Bronchial epithelial cell (primary cell): ENCODE measurements around the gene CASK. TPM values are rescaled to one million over a fixed set of nuclear protein-coding genes. Genes with fewer than 3 reads are reported as not detected.

Experiments
- DNase-seq: peaks from one replicate; pipeline ENCODE4 v3.0.0-alpha.2; 2010; ENCODE audit warnings: low read depth
- FAIRE-seq: peaks from 2 replicates; lab custom pipeline; 2011; peaks lifted over from hg19 to GRCh38; lab: Jason Lieb, UNC
- H3K27me3 ChIP-seq: 2 replicates; pipeline ENCODE4 v1.5.1; 2011; ENCODE audit warnings: low read length; ENCODE audit not compliant: control insufficient read depth, insufficient read depth
- H3K36me3 ChIP-seq: 2 replicates; pipeline ENCODE4 v1.5.1; 2011; ENCODE audit warnings: low read length; ENCODE audit not compliant: control insufficient read depth, insufficient read depth
- H3K4me3 ChIP-seq: 2 replicates; pipeline ENCODE4 v1.5.1; 2011; ENCODE audit warnings: mild to moderate bottlenecking, low read depth, low read length, control low read depth
- total RNA-seq: library from RNA; depleted of rRNA; stranded (reverse); fragments of >200 nt; gene quantifications from 2 replicates; pipeline ENCODE4 v1.2.1, GENCODE V29; 2014
- TF ChIP-seq, protein P1 (sequence below): IDR thresholded peaks from 2 replicates; pipeline ENCODE4 v1.5.1; 2011; ENCODE audit warnings: mild to moderate bottlenecking, moderate library complexity, low read length, control low read depth, inconsistent platforms; ENCODE audit not compliant: insufficient read depth, severe bottlenecking

CASK gene
- total RNA-seq, 1 donor from 2014 or later, result 141 TPM

DNA sequence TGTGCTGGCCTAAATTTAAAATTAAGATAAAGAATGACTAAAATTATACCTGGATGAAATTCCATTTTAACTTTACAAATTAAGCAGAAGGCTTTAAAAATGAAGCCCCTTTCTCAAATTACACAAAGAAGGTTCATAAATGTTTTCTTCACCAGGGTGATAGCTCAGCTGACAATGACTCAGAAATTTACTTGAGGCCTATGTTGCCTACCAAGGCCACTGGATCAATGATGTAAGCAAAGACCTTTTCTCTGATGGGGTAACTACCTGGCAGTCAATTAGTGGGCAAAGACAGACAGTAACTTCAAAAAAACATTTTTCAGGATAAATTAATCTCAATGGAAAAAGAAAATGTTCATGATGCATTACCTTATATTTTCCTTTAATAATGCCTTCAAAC, 258.4 kb downstream of the CASK start:
- TF ChIP-seq, protein P1, sequence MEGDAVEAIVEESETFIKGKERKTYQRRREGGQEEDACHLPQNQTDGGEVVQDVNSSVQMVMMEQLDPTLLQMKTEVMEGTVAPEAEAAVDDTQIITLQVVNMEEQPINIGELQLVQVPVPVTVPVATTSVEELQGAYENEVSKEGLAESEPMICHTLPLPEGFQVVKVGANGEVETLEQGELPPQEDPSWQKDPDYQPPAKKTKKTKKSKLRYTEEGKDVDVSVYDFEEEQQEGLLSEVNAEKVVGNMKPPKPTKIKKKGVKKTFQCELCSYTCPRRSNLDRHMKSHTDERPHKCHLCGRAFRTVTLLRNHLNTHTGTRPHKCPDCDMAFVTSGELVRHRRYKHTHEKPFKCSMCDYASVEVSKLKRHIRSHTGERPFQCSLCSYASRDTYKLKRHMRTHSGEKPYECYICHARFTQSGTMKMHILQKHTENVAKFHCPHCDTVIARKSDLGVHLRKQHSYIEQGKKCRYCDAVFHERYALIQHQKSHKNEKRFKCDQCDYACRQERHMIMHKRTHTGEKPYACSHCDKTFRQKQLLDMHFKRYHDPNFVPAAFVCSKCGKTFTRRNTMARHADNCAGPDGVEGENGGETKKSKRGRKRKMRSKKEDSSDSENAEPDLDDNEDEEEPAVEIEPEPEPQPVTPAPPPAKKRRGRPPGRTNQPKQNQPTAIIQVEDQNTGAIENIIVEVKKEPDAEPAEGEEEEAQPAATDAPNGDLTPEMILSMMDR, result no peak
- H3K4me3 ChIP-seq, result no peak overlapping the region
- no peaks in the 10 kb centered on the region for H3K36me3 ChIP-seq
- no peak for FAIRE-seq
- no peaks in the 10 kb centered on the region for H3K27me3 ChIP-seq
- no peak for DNase-seq

DNA sequence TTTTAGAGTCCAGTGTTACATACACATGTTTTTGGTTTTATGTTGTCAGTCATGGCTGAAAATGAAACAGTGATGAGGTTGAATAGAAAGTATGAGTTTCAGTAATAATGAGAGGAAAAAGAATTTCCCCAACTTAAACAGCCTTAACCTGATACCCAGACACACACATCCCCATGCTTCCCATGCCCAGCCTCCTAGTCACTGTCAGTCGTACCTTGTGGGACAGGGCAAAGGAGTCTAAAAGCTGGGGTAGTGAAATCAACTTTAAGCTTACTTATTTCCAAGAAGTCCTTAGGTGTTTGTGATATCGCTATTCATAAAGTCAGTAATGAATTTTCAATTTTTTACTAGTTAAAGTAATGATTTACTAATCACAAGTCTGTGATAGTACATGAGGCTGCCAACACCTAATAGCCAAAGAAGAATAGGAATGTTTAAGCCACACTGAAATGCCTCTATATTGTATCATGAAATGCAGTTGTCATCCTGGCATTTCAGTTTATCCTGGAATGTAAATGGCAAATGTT, 258.9 kb downstream of the CASK start:
- Histone ChIP-seq H3K36me3 (no peaks in the 10 kb centered on the region), H3K27me3 (no peaks in the 10 kb centered on the region), H3K4me3 (no peak overlapping the region)
- TF ChIP-seq, protein P1, result no peak
- FAIRE-seq (no peak), DNase-seq (no peak)

DNA sequence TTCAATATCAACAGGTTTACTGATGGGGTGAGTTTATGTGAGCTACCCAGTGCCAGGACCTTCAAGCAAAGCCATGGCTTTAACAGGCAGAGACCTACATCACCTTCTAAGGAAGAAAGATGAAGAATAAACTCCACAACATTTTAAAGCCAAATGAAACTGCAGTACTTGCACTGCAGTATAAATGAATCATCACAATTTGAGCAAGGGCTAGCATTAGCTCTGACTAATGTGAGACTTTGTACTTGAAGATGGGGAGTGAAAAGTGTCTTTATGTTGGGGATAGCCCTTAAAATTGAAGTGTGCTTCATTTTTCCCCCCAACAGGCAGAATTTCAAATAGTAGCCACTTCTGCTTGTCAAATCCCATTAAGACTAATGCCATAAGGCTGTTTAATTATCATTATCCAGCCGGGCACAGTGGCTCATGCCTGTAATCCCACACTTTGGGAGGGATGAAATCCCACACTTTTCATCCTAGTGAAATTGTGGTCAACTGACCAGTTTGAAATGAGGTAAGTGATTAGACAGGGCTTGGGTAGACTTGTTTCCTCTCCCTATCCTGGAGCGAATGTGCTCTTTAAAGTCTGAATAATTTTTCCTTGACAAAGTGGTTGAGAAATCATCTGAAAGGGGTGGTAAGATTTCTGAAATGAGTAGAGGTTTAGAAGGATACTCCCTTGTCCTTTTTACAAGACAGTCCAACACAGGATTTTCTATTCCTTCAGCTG, 261.8 kb downstream of the CASK start:
- H3K36me3 ChIP-seq, result no peaks in the 10 kb centered on the region
- DNase-seq, result peak; percentile 17
- TF ChIP-seq, protein P1, result no peak
- H3K27me3 ChIP-seq, result no peaks in the 10 kb centered on the region
- FAIRE-seq, result no peak
- H3K4me3 ChIP-seq, result no peak overlapping the region

DNA sequence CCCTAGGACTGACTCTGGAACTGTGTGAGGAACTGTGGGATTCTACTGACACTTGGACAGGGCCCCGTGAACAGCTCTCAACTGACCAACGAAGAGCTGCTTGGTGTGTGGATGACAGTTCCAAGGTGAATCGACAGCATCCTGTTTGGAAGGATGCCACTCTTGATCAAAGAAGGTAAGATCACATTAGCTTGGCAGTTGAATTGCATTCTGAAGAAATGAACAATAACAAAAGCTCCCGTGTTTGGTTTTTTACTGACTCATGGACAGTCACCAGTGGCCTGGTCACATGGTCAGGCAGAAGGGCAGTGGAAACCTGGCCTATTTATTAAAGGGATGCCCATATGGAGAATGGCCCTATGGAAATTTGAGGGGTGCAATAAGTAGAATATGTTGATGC, 267.7 kb downstream of the CASK start:
- DNase-seq, result peak; percentile 60
- no peak for FAIRE-seq
- no peak overlapping the region for H3K4me3 ChIP-seq

DNA sequence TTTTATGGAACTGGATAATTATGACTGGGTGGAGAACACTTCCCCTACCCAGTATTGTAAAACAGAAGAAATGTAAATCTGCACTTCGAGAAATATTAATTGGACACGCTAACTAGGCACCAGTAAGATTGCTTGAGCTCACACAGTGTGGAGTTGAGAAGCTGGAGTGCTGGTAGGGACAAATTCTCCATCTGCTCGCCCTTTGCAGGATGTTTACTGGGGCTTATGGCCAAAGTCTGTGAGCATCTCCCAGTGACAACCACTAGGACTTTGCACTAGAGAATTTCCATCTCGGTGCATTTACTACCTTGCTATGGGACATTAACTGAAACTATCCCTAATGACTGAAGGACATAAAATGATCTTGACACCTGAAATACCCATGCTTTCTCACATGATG, 268.3 kb downstream of the CASK start:
- no peak for FAIRE-seq

More for the DNA sequence above, 267.7 kb downstream of the CASK start:
- TF ChIP-seq, protein P1, result no peak
- H3K27me3 ChIP-seq, result no peaks in the 10 kb centered on the region
- H3K36me3 ChIP-seq, result no peaks in the 10 kb centered on the region

More for the DNA sequence above, 268.3 kb downstream of the CASK start:
- DNase-seq, result no peak
- H3K4me3 ChIP-seq, result no peak overlapping the region
- H3K36me3 ChIP-seq, result no peaks in the 10 kb centered on the region
- no peaks in the 10 kb centered on the region for H3K27me3 ChIP-seq
- TF ChIP-seq, protein P1, result no peak
